Measurements from ENCODE around the gene GPR132. TPM values are rescaled to one million over a fixed set of nuclear protein-coding genes. Genes with fewer than 3 reads are reported as not detected.
A peak's percentile ranks its signal among the peaks of the same experiment; 100 is the strongest.

The GPR132 gene
- total and polyA plus RNA-seq, 2 donors (not counting 3 experiments of a cell fraction or from before 2014, with no cell fraction given), result not detected

DNA sequence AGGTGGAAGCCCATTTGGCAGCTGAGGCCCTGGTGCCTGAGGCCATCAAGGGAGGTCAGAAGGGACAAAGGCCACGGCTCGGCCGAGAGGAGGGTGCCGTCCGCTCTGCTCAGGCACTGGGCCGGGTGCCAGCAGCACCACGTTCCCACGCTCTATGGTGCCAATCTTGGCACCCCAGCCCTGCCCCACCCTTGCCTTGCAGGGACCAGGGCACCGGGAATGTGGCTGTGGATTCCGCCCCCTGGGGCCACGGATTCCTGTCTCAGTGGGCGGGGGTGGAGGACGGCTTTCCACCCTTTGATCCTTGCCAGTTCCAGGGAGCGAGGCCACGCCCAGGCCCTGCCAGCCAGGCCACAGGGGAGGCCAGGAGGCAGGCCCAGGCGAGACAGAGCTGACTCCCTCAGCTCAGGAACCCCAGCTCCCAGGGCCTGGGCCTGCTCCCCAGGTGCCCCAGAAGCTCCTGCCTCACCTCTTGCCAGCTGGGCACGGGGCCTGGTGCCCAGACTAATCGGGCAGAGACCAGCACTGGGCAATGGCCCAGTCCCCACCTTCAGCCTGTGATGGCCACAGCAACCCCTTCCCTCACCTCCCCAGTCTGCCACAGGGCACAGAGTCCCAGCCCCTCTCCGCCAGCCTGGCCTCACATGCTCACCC is 26.4 kb upstream of the GPR132 start:
- BruUV-seq (replicated peaks), result no TSS peak
- no peaks in the 10 kb centered on the region for H3K9me3 ChIP-seq (replicated peaks; ENCODE audit: control insufficient read depth, insufficient read depth, low read length)
- POLR2A ChIA-PET, result no interaction called here

More for the DNA sequence above, 26.4 kb upstream of the GPR132 start:
- no peak for FAIRE-seq
- Histone ChIP-seq H4K20me1 (replicated peaks; ENCODE audit: control insufficient read depth, extremely low read depth, insufficient read depth, low read length) (no peaks in the 10 kb centered on the region), H3K4me3 (replicated peaks in 1 of 3; ENCODE audit: insufficient read depth in 1 of 3, low read depth in 1 of 3, low read length in 3 of 3) (no peak overlapping the region), H3K9ac (replicated peaks; ENCODE audit: extremely low read depth, insufficient read depth, low read length) (no peak overlapping the region), H3K79me2 (ENCODE audit: control insufficient read depth, insufficient read depth, low read length) (no peaks in the 10 kb centered on the region), H2AFZ (ENCODE audit: low read depth, low read length) (peak overlapping the region; percentile 10), H3K9me1 (replicated peaks; ENCODE audit: control insufficient read depth, extremely low read depth, insufficient read depth, low read length) (no peaks in the 10 kb centered on the region), H3K4me2 (ENCODE audit: insufficient read depth, low read length) (no peak overlapping the region), H3K4me1 (ENCODE audit: control insufficient read depth, extremely low read depth, insufficient read depth, low read length) (peaks cover 28% of the 10 kb centered on the region), H3K27me3 (ENCODE audit: control insufficient read depth in 2 of 2, insufficient read depth in 2 of 2, low read length in 2 of 2) (no peaks in the 10 kb centered on the region), H3K27ac (ENCODE audit: insufficient read depth, low read depth, low read length) (no peak overlapping the region), H3K36me3 (ENCODE audit: control insufficient read depth in 2 of 2, extremely low read depth in 1 of 2, insufficient read depth in 2 of 2, low read length in 2 of 2) (no peaks in the 10 kb centered on the region)
- CTCF ChIA-PET, result interaction anchor here (0.7 to 2.9 kb wide), 8 partner anchors 73 to 398 kb away, joined by 5 to 58 read pairs (median 14); partner anchors contain the start of gene BTBD6
- DNase-seq (ENCODE audit: low read depth, low spot score), result no peak
- dilution Hi-C loops (cut with MboI; ENCODE audit: extremely low pct_ligation_motif_present, low sequenced_read_pairs) (no loop called here), intact Hi-C loops (cut with micrococcal nuclease) (loop anchor here (2.0 kb wide), 3 partner anchors 105 to 399 kb away; partner anchors contain the start of gene TEDC1)
- TF ChIP-seq JUN (IDR thresholded peaks at IDR 0.05; ENCODE audit: borderline replicate concordance, insufficient read depth, insufficient read length, low read depth) (no peak), FOS (IDR thresholded peaks at IDR 0.05; ENCODE audit: borderline replicate concordance, insufficient read depth, low read length) (no peak), MYC (IDR thresholded peaks at IDR 0.05; ENCODE audit: low read depth, low read length) (no peak), EZH2 (IDR thresholded peaks at IDR 0.05; ENCODE audit: borderline replicate concordance, low read depth, low read length, severe bottlenecking) (no peak), GATA2 (IDR thresholded peaks at IDR 0.05; ENCODE audit: insufficient read depth, insufficient read length, low read depth, low read length) (no peak)
- TF ChIP-seq, protein P1, sequence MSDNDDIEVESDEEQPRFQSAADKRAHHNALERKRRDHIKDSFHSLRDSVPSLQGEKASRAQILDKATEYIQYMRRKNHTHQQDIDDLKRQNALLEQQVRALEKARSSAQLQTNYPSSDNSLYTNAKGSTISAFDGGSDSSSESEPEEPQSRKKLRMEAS (IDR thresholded peaks at IDR 0.05; ENCODE audit: insufficient read depth, insufficient read length), result no peak
- TF ChIP-seq, protein P2, sequence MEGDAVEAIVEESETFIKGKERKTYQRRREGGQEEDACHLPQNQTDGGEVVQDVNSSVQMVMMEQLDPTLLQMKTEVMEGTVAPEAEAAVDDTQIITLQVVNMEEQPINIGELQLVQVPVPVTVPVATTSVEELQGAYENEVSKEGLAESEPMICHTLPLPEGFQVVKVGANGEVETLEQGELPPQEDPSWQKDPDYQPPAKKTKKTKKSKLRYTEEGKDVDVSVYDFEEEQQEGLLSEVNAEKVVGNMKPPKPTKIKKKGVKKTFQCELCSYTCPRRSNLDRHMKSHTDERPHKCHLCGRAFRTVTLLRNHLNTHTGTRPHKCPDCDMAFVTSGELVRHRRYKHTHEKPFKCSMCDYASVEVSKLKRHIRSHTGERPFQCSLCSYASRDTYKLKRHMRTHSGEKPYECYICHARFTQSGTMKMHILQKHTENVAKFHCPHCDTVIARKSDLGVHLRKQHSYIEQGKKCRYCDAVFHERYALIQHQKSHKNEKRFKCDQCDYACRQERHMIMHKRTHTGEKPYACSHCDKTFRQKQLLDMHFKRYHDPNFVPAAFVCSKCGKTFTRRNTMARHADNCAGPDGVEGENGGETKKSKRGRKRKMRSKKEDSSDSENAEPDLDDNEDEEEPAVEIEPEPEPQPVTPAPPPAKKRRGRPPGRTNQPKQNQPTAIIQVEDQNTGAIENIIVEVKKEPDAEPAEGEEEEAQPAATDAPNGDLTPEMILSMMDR (IDR thresholded peaks at IDR 0.05; ENCODE audit: extremely low read depth in 1 of 2, insufficient read depth in 1 of 2, low read depth in 1 of 2, low read length in 2 of 2), result no peak
